HepG2 (cell line): ENCODE results near the gene OPN1LW. TPM values are rescaled to one million over a fixed set of nuclear protein-coding genes. Genes with fewer than 3 reads are reported as not detected.
A peak's percentile ranks its signal among the peaks of the same experiment; 100 is the strongest.

Experiments
- ATAC-seq: fragments of 200-7000 bp; cut with Tn5 transposase; 3 replicates; pipeline ENCODE4 v1.9.1; 2020; ENCODE audit warnings: mild to moderate bottlenecking, moderate library complexity
- BruUV-seq: library from RNA; stranded (reverse); fragments of 400-500 nt; replicated peaks from 2 replicates; lab custom pipeline; 2021; lab: Mats Ljungman, UMichigan
- CTCF ChIA-PET: fragments of 300-600 bp; formaldehyde crosslinking; extraction: SDS; loops from one replicate; lab custom pipeline; 2021; ENCODE audit warnings: low total read pairs, inconsistent platforms, low intra/inter-chr PET ratio; lab: Yijun Ruan, JAX
- POLR2A ChIA-PET: fragments of 350-600 bp; sonication (Branson Sonifier 250); formaldehyde crosslinking; loops from one replicate; lab custom pipeline; 2020; ENCODE audit warnings: antibody characterized with exemption, inconsistent platforms; lab: Yijun Ruan, JAX
- DNase-seq: peaks from one replicate; pipeline ENCODE4 v3.0.0-alpha.2; 2015; ENCODE audit warnings: low spot score
- FAIRE-seq: peaks from 3 replicates; lab custom pipeline; 2011; peaks lifted over from hg19 to GRCh38; lab: Jason Lieb, UNC
- H2AFZ ChIP-seq: one replicate; pipeline ENCODE4 v1.6.1; 2011; ENCODE audit warnings: low read length, inconsistent platforms
- H3K27ac ChIP-seq: fragments of 300-600 bp; 3 replicates; pipeline ENCODE4 v1.8.0; 2011; ENCODE audit warnings: mixed run types, mild to moderate bottlenecking, mixed read lengths, low read length, inconsistent platforms; ENCODE audit not compliant: insufficient read depth; ENCODE audit errors: extremely low read length
- H3K27me3 ChIP-seq, 2 experiments: fragments of 200-600 bp in 1 of 2; 2 replicates in 1 of 2; 3 replicates in 1 of 2; pipeline versions ENCODE4 v1.6.0 to v1.8.0; 2011; ENCODE audit warnings: low read length in 2 of 2, mild to moderate bottlenecking in 2 of 2, moderate library complexity in 2 of 2, inconsistent platforms in 1 of 2; ENCODE audit not compliant: insufficient read depth in 2 of 2, control insufficient read depth in 1 of 2
- H3K36me3 ChIP-seq, 2 experiments: fragments of 200-600 bp in 1 of 2; replicated peaks in 1 of 2; 2 replicates in 1 of 2; 3 replicates in 1 of 2; pipeline versions ENCODE4 v1.5.1 to v1.8.0; 2011; ENCODE audit warnings: low read length in 2 of 2, inconsistent platforms in 1 of 2; ENCODE audit not compliant: insufficient read depth in 2 of 2, control insufficient read depth in 1 of 2
- H3K4me1 ChIP-seq: 2 replicates; pipeline ENCODE4 v1.5.1; 2012; ENCODE audit warnings: low read length, inconsistent platforms; ENCODE audit not compliant: insufficient read depth
- H3K4me2 ChIP-seq: 2 replicates; pipeline ENCODE4 v1.6.0; 2011; ENCODE audit warnings: low read depth, low read length, inconsistent platforms
- H3K4me3 ChIP-seq, 3 experiments: fragments of 200-600 bp in 1 of 3; sonication (generic), shearing (Covaris generic) in 1 of 3; replicated peaks in 1 of 3; 2 replicates each; pipeline ENCODE4 v1.5.1; 2011 to 2016; ENCODE audit warnings: low read length in 3 of 3, inconsistent platforms in 2 of 3, low read depth in 2 of 3, mild to moderate bottlenecking in 2 of 3, control low read depth in 1 of 3, mixed read lengths in 1 of 3; ENCODE audit not compliant: insufficient read depth in 1 of 3
- H3K79me2 ChIP-seq: one replicate; pipeline ENCODE4 v1.6.1; 2011; ENCODE audit warnings: low read length, inconsistent platforms; ENCODE audit not compliant: insufficient read depth
- H3K9ac ChIP-seq: 2 replicates; pipeline ENCODE4 v1.6.0; 2011; ENCODE audit warnings: mild to moderate bottlenecking, low read depth, low read length, inconsistent platforms; ENCODE audit not compliant: insufficient read depth
- H3K9me3 ChIP-seq: 2 replicates; pipeline ENCODE4 v1.5.1; 2012; ENCODE audit warnings: mild to moderate bottlenecking, low read length
- H4K20me1 ChIP-seq: 2 replicates; pipeline ENCODE4 v1.6.0; 2011; ENCODE audit warnings: inconsistent platforms, mild to moderate bottlenecking, low read length, moderate library complexity; ENCODE audit not compliant: insufficient read depth
- ELF3 ChIP-seq: IDR thresholded peaks from 2 replicates; pipeline ENCODE4 v1.6.1; 2016; ENCODE audit warnings: missing genetic modification reagents, missing compliant biosample characterization
- GABPA ChIP-seq, 2 experiments: IDR thresholded peaks; 2 replicates each; pipeline ENCODE4 v1.6.1; 2011 to 2016; ENCODE audit warnings: low read depth in 2 of 2, low read length in 1 of 2, missing biosample characterization in 1 of 2, missing genetic modification characterization in 1 of 2
- MXD4 ChIP-seq: IDR thresholded peaks from 2 replicates; pipeline ENCODE4 v1.6.1; 2016; ENCODE audit warnings: mild to moderate bottlenecking, missing biosample characterization, missing genetic modification reagents
- SALL1 ChIP-seq: sonication (generic); formaldehyde crosslinking; IDR thresholded peaks from 2 replicates; pipeline ENCODE4 v1.8.0; 2022; ENCODE audit warnings: mild to moderate bottlenecking, missing genetic modification reagents
- SOX6 ChIP-seq, 2 experiments: fragments of 450-650 bp in 1 of 2; sonication (generic) in 1 of 2; formaldehyde crosslinking in 1 of 2; IDR thresholded peaks; 2 replicates each; pipeline versions ENCODE4 v1.4.0 to v1.6.1; 2017 to 2020; ENCODE audit warnings: antibody characterized with exemption in 1 of 2, mild to moderate bottlenecking in 1 of 2, missing genetic modification reagents in 1 of 2
- SP140L ChIP-seq: sonication (generic); formaldehyde crosslinking; IDR thresholded peaks from 2 replicates; pipeline ENCODE4 v1.4.0; 2020; ENCODE audit warnings: missing genetic modification reagents, borderline replicate concordance
- ZNF207 ChIP-seq: fragments of 450-650 bp; IDR thresholded peaks from 2 replicates; pipeline ENCODE4 v1.6.1; 2016; ENCODE audit warnings: antibody characterized with exemption, borderline replicate concordance
- ZNF709 ChIP-seq: sonication (generic); formaldehyde crosslinking; IDR thresholded peaks from 2 replicates; pipeline ENCODE4 v1.5.0; 2020; ENCODE audit warnings: mild to moderate bottlenecking, missing genetic modification reagents
- ZNF770 ChIP-seq: sonication (generic); formaldehyde crosslinking; IDR thresholded peaks from 2 replicates; pipeline ENCODE4 v1.5.0; 2020; ENCODE audit warnings: mild to moderate bottlenecking, missing genetic modification reagents
- WGBS: methylation state at CpG from one replicate; pipeline ENCODE4 v1.1.6; 2017; ENCODE audit warnings: low lambda C conversion rate; 5-methylcytosine and 5-hydroxymethylcytosine counted together
- in situ Hi-C: cut with HindIII; loops from 2 replicates; pipeline ENCODE4 v1.10.0; 2017; ENCODE audit warnings: low pct_unique_long_range_greater_than_20kb; ENCODE audit not compliant: extremely low pct_ligation_motif_present
- intact Hi-C: fragments of 100-400 bp; cut with micrococcal nuclease; formaldehyde crosslinking; loops from one replicate; pipeline ENCODE4 v1.10.0; 2022; ENCODE audit not compliant: unreplicated experiment
- polyA plus RNA-seq, 8 experiments: library from polyadenylated mRNA; depleted of rRNA in 3 of 8; stranded (reverse) in 7 of 8; unstranded in 1 of 8; fragments of >200 nt; fragmentation: Illumina TruSeq in 4 of 8; extraction: Trizol in 4 of 8; gene quantifications; 2 replicates each; pipeline versions ENCODE4 v1.2.1 to v1.2.3, GENCODE V29; 2011 to 2016; ENCODE audit warnings: low read depth in 4 of 8, missing spikeins in 1 of 8, mixed read lengths in 1 of 8; ENCODE audit not compliant: insufficient read depth in 1 of 8
- total RNA-seq, 5 experiments: library from RNA; depleted of rRNA; stranded (reverse); fragments of >200 nt; fragmentation: Illumina TruSeq; extraction: Trizol; gene quantifications; 2 replicates each; pipeline ENCODE4 v1.2.3, GENCODE V29; 2016; ENCODE audit warnings: low read depth in 1 of 5
- TF ChIP-seq, protein P1 (sequence below): sonication (generic); formaldehyde crosslinking; IDR thresholded peaks from 2 replicates; pipeline ENCODE4 v1.8.0; 2022; ENCODE audit warnings: mild to moderate bottlenecking, missing genetic modification reagents, moderate library complexity

Gene OPN1LW
- total and polyA plus RNA-seq, 2 of the 13 experiments (the other 11 are each of a cell fraction or from before 2014, with no cell fraction given): not detected

GRCh38 chrX:154123241-154124219 is 20.5 kb upstream of the OPN1LW start:
- DNase-seq (peak; percentile 24), ATAC-seq (peak; percentile 48; the same call in 1 of the 3 replicates), FAIRE-seq (peak; percentile 67)
- no peaks in the 10 kb centered on the region for H4K20me1 ChIP-seq
- no TSS peak for BruUV-seq
- in situ Hi-C loops: no loop called here
- WGBS: 22% methylated on average over 8 of the region's 22 CpGs
- ChIA-PET CTCF (no interaction called here), POLR2A (no interaction called here)
- H3K9ac ChIP-seq: no peak overlapping the region
- no peaks in the 10 kb centered on the region for H3K27me3 ChIP-seq
- no peaks in the 10 kb centered on the region for H3K36me3 ChIP-seq
- no peak overlapping the region for H2AFZ ChIP-seq
- intact Hi-C loops: no loop called here
- no peaks in the 10 kb centered on the region; the same call in 1 of the 2 replicates for H3K4me1 ChIP-seq
- no peak overlapping the region for H3K4me2 ChIP-seq
- no peak overlapping the region for H3K4me3 ChIP-seq
- no peaks in the 10 kb centered on the region for H3K9me3 ChIP-seq
- H3K27ac ChIP-seq: no peak overlapping the region
- no peaks in the 10 kb centered on the region for H3K79me2 ChIP-seq
- TF ChIP-seq SP140L (CRISPR knock-in tag) (no peak), MXD4 (CRISPR knock-in tag) (no peak), ELF3 (CRISPR knock-in tag) (peak; percentile 70; the same call in 1 of the 2 replicates), ZNF709 (CRISPR knock-in tag) (no peak), ZNF770 (CRISPR knock-in tag) (no peak), SOX6 (IDR thresholded peaks at IDR 0.05) (no peak), SOX6 (CRISPR knock-in tag; IDR thresholded peaks at IDR 0.05) (peak; percentile 59), GABPA (IDR thresholded peaks at IDR 0.05; ENCODE audit: low read depth, low read length) (no peak), GABPA (CRISPR knock-in tag; IDR thresholded peaks at IDR 0.05; ENCODE audit: low read depth) (peak; percentile 30; the same call in 1 of the 2 replicates), ZNF207 (no peak), SALL1 (no peak)
- TF ChIP-seq, protein P1, sequence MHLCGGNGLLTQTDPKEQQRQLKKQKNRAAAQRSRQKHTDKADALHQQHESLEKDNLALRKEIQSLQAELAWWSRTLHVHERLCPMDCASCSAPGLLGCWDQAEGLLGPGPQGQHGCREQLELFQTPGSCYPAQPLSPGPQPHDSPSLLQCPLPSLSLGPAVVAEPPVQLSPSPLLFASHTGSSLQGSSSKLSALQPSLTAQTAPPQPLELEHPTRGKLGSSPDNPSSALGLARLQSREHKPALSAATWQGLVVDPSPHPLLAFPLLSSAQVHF: no peak
